DMS114 treated with DMSO at 0.1 percent for 48 hours (cell line): Measurements from ENCODE around the gene PPP1R9B.

ENCODE experiments used
- DNase-seq: peaks from one replicate; lab custom pipeline; 2025; ENCODE audit not compliant: unreplicated experiment; lab: John Stamatoyannopoulos, UW

Gene PPP1R9B

GRCh38 chr17:50144845-50145531, 5.5 kb downstream of the PPP1R9B start:
- no peak for DNase-seq

- DNase-seq, result no peak
Observed at GRCh38 chr17:50144355-50144754, 6.1 kb downstream of the PPP1R9B start.

GRCh38 chr17:50143461-50144176, 6.9 kb downstream of the PPP1R9B start:
- no peak for DNase-seq

- DNase-seq, result no peak
Observed at GRCh38 chr17:50141745-50142110, 8.7 kb downstream of the PPP1R9B start.

- no peak for DNase-seq
Observed at GRCh38 chr17:50141026-50141744, 9.3 kb downstream of the PPP1R9B start.

DNA sequence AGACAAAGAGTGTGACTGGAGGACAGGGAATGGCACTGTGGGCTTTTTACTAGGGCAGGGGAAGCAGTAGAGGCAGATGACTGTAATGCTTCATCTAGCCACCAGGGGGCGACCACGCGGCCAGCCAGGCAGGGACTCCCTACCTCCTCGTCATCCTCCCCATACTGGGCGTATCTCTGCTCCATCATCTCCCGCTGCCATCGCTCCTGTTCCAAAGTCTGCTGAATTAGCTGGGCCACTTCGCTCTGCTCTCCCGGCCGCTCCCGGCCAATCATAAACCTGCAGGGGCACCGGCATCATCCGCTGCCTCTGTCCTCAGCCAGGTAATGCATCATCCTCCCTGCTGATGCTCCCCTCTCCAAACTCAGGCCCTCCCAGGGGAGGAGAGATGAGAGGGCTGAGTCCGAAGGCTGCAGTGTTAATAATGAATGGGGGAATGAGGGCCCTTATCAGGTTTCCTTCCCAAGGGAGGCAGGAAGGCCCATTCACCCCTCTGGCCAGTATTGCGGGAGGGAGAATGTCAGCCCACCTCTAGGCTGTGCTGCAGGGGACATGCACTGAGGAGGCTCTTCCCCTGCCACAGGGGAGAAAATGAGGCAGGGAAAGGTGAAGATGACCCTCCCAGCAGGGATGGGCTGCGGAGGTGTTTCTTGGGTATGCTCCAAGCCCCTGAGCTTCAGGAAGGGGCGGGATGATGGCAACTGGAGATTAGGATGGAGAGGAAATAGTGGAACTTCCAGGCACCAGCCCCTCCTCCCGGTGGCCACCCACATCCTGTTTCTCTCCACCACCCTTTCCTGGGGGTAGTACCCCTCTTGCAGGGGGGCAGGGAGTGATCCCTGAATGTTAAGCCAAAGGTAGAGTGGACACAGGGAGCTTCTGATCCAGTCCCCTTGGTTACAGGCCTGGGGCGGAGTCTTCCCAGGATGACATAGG, 10.3 kb downstream of the PPP1R9B start:
- peak; percentile 74 for DNase-seq

- DNase-seq, result no peak
Observed at GRCh38 chr17:50139185-50139783, 11.2 kb downstream of the PPP1R9B start.

DNA sequence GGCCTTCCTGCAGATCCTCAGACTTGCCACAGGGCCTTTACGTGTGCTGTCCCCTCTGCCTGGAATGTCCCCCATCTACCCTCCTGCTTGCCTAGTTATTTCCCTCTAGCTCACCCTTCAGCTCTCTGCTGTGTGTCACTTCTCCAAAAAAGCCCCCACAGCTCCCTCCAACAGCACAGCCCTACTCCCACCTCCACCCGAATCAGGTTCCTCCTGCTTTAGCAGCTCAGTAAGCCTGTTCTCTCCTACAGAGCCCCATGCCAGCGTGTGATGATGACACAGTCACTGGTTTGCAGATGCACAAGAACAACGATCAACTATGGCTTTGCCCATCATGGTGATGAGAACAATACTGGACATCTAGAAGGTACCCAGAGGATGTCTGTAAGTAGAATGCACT, 13.4 kb downstream of the PPP1R9B start:
- no peak for DNase-seq

GRCh38 chr17:50136096-50136687, 14.3 kb downstream of the PPP1R9B start:
- DNase-seq, result no peak

GRCh38 chr17:50135316-50136095, 15.0 kb downstream of the PPP1R9B start:
- DNase-seq, result no peak

GRCh38 chr17:50134206-50135110, 16.0 kb downstream of the PPP1R9B start:
- DNase-seq, result no peak

DNA sequence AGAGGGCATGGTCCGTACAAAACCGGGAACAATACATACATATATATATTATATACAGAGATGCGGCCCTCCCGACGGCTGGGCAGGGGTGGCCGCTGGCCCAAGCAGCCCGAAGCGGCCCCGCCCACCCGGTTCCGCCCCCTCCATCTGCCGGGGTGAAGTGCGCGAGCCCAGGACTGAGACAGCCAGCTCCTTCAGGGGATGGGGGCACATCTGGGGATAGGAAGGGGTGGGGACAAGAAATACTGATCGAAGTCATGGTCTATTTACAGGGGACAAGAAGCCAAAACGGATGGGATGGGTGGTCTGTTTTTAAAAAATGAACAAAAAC, 16.7 kb downstream of the PPP1R9B start:
- no peak for DNase-seq

DNA sequence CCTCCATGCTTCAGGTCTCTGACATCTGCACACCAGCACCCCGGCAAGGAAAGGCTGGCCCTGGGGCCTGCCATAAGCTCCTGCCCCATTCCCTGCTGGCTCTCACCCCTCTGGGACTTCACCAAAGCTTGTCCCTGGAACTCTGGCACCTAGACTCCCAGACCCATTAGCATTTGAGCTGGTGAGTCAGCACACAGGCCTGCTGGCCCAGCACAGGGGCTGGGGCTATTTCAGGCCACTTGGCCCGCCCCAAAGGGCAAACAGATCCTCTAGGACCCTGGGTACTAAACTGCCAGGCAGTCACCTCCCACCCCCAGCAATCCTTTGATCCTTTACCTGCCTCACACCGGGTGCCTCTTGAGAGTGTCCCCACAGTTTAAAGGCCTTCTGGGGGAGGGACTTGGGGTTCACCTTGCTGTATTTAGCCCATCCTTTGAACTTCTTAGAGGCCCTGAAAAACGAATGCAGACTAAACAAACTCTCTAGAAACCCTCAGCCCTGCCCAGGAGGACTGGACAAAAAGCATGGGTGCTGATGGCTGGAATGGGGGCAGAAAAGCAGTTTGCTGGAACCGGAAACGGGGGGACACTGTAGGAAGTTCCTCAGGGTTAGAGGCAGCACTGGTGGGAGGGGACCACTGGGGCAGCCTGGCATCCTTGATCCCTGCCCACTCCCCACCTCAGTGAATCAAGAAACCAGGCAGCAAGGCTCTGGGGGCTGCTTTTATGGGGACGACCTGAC, 17.3 kb downstream of the PPP1R9B start:
- no peak for DNase-seq

DNA sequence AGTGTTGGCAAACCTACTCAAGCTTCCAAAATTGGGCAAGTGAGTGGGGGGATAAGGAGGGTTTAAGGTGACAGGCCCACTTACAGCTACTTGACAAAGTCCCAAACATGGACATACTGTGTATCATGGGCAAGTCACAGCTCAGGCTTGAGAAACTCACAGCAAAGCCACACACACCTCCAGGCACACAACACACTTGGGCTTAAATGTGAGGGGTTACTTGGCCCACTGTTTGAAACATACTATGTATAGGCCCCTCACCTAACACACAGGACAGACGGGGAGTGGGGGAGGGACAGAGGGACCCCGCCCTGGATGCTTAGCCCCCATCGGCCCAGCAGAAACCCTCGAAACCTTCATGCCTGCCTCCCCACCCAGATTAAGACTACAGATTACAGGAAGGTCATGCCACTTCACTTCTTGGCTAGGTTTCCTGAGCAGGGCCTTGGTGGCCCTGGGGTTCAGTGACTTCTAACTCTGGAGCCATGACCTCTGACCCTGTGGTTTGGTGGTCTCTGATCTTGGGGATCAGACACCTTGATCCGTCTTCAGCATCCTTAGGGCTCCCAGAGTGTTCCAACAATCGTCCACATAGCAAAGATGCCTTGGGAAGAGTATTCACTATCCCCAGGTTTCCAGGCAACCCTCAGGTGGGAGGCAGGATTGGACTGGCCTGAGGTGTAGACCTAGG, 18.2 kb downstream of the PPP1R9B start:
- DNase-seq, result no peak

GRCh38 chr17:50130559-50131305, 19.7 kb downstream of the PPP1R9B start:
- no peak for DNase-seq

- DNase-seq, result no peak
Observed at GRCh38 chr17:50129728-50130558, 20.5 kb downstream of the PPP1R9B start, which contains the start of gene SAMD14. SAMD14 (minus strand) TSS chr17:50130160; CDS start chr17:50124959, 5,201 bp downstream.
